Measurements from ENCODE around the gene SENP1.

Gene SENP1

DNA sequence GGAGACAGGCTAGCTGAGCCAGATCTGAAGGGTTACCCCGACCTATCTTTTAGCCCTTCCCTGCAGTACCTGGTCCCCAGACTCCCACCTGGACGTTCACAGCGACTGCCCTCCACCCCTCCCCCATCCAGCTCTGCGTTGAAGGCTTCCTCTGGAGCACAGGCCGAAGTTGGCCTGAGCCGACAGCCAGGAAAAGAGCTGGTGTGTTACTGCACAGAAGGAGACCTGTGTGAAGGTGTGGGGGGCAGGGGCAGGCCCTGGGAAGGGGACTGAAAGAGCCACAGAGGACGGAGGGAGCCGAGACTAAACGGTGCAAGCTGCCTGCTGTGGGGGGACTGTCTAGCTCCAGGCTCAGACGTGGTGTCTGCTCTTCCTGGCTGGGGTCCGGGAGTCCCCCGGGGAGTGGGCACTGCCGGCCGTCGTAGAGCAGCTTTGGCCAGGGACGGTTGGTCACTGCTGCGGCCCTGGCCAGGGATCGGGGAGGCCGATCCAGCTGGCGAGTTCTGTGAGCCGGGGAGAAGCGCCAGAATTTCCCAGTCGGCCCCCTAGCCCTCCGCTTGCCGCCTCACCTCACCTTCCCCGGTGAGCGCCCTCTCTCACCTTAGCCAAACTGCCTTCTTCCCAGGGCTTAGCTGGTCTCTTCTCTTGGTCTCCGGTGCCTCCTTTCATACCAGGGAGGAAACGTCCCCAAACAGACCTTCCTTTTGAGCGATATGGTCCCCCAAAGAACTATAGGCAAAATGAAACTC is 100.7 kb downstream of the SENP1 start:
- DNase-seq (ENCODE audit: insufficient read length, low spot score) (no peak), FAIRE-seq (no peak)
- TF ChIP-seq, protein P1, sequence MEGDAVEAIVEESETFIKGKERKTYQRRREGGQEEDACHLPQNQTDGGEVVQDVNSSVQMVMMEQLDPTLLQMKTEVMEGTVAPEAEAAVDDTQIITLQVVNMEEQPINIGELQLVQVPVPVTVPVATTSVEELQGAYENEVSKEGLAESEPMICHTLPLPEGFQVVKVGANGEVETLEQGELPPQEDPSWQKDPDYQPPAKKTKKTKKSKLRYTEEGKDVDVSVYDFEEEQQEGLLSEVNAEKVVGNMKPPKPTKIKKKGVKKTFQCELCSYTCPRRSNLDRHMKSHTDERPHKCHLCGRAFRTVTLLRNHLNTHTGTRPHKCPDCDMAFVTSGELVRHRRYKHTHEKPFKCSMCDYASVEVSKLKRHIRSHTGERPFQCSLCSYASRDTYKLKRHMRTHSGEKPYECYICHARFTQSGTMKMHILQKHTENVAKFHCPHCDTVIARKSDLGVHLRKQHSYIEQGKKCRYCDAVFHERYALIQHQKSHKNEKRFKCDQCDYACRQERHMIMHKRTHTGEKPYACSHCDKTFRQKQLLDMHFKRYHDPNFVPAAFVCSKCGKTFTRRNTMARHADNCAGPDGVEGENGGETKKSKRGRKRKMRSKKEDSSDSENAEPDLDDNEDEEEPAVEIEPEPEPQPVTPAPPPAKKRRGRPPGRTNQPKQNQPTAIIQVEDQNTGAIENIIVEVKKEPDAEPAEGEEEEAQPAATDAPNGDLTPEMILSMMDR (IDR thresholded peaks at IDR 0.05; ENCODE audit: insufficient read depth, missing control alignments) = no peak

DNA sequence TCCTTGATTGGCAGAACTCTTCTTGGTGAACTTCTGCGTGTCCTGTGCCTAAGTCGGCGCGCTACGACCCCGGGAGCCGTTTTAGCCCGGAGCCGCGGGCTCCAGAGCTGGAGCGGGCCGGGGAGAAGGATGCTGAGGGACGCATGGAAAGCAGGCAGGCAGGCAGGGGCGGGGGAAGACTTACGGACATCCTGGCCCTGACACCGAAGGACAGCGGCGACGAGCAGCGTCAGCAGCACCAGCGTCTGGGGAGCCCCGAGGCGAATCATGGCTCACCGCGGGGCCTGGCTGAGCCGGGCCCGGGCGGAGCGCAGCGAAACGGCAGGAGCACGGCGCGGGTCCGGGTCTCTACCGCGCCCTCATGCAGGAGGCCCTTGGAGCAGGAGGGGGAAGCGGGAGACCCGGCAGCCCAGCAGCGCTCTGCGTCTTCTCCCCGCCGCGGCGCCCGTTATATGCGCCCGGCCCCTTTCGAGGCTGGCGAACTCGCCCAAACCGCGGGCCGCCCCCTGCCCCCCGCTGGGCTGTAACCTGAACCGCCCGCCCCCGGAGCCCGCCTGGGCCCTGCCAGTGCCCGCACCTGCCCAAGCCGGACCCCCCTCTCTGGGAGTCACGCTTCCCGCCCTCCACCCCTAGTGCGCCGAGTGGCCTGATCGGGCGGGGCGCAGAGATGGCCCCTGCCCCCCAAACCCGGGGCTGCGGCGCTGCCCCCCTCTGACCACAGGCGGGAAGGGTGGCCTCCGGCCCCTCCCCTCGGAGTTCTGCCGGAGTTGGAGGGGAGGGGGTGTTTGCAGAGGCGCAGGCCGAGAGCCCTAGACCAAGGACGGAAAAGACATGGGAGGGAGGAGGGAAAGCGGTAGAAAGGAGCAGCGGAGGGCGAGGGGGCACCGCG is 101.6 kb downstream of the SENP1 start, which contains the start of gene COL2A1:
TSS of gene COL2A1 (minus strand) at position 424 of the 889 bp plus-strand sequence. CDS start at position 269, 155 bp downstream.
- no peak for DNase-seq (ENCODE audit: insufficient read length, low spot score)
- TF ChIP-seq, protein P1 (IDR thresholded peaks at IDR 0.05; ENCODE audit: insufficient read depth, missing control alignments) = no peak
- no peak for FAIRE-seq

DNA sequence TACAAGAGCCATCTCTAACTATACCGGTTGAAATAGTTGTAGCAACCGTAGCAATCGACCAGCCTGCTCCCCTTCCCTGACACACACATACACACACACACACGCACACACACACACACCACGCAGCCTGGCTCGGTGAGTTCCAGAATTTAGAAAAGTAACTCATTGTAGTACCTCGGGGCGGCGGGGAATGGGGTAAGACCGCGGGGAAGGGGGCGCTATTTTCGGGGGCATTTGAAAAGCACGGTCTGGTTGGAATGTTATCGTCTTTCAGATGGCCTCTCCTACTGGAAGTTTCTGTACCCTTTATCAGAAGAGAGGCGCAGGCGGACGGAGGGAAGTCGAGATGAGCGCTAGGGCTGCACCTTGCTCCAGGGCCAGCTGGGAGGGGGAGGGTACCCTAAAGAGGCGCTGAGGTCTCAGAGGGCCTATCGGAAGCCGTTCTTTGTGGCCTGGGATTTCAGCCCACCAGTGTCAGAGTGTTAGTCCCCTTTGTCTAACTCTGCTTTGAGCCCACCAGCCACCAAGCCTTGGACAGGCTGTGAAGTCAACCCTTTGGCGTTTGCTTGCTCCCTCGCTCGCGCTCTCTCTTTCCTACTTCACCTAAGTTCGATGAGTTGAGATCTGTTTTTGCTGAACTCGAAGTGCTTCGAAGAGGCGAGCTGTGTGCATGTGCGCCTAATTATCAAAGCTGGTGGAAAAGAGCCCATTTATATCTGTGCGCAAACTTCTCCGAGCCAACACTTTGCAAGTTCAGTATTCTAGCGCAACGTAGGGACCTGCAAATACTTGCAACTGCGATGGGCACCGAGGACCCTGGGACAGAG is 102.4 kb downstream of the SENP1 start:
- DNase-seq (ENCODE audit: insufficient read length, low spot score) (no peak), FAIRE-seq (no peak)
- TF ChIP-seq, protein P1 (IDR thresholded peaks at IDR 0.05; ENCODE audit: insufficient read depth, missing control alignments) = no peak

DNA sequence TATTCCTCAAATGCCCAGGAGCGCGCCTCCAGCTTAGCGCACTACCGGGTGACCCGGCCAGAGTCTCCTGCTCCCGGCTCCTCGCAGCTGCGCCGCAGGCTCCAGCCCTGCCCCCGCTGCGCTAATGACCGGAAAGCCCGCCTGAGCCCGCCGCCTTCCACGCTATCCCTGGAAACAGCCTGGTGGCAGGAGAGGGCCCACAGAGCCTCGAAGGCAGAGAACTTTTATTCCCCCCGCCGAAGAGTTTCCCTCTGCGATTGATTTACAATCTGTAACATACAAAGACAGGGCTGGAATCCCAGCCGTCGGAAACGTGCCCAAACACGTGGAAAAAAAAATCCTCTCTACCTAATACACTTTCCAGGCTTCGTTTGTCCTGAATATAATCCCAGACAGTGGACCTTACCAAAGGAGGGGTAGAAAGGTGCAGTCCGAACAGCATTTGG is 103.1 kb downstream of the SENP1 start:
- DNase-seq (ENCODE audit: insufficient read length, low spot score) (no peak), FAIRE-seq (no peak)
- TF ChIP-seq, protein P1 (IDR thresholded peaks at IDR 0.05; ENCODE audit: insufficient read depth, missing control alignments) = no peak

DNA sequence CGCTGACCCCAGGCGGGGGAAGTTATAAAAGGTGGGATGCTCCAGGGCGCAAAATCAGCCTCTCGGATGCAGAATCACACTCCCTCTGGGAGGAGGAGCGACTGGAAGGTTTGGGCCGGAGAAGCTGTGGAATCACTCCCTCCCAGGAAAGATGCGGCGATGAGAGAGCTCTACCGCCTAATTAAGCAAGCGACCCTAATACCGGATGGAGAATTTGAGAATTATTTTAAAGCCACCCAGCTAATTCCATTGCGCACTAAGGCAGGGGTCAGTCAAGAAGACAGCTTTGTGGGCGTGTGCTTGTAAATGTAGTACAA is 103.5 kb downstream of the SENP1 start:
- TF ChIP-seq, protein P1 (IDR thresholded peaks at IDR 0.05; ENCODE audit: insufficient read depth, missing control alignments) = no peak
- FAIRE-seq = no peak
- DNase-seq (ENCODE audit: insufficient read length, low spot score) = no peak

DNA sequence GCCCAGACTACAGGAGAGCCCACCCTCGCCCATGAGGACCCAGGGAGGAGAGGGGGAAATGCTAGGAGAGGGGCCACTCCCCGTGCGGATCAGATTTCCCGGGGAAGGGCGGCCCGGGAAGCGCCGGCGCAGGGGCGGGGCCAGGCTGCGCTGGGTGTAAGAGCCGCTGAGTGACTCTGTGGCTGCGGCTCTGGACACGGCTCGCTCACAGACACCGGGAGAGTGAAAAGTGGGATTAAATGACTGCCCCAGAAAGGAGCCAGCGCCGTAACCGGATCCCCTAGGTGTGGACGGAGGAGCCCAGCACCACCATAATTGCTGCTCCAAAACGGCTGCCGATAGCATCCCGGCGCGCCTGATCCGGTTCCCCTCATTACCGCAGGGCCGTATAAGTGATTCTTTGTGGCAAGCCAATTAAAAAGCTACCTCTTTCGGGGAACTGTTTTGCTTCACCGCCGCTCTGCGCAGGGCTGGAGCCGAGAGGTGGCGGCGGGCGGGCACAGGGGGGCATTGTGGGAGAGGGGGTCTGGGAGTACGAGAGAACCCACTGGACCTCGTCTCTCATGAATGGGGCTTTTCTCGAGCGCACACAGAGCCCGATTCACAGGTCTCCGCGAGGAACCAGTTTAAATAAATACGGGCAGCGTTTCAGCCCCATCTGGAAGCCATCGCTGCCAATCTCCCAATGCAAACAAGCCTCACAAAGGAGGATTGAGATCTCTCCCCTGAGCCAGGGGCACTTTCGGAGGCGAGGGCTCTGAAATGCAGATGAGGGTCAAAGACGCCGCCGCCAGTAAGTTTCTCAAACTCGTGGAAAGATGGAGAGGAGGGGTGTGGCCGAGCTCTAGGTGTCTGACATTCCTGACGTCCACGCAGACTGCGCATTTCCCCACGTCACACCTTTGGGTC is 104.1 kb downstream of the SENP1 start:
- FAIRE-seq (no peak), DNase-seq (ENCODE audit: insufficient read length, low spot score) (no peak)
- TF ChIP-seq, protein P1 (IDR thresholded peaks at IDR 0.05; ENCODE audit: insufficient read depth, missing control alignments) = no peak
